GM06990 (cell line): ENCODE data around the gene MPZL3.

Experiments used
- DNase-seq: peaks from one replicate; pipeline ENCODE4 v3.0.0-alpha.2; 2011; ENCODE audit not compliant: insufficient read length; ENCODE audit errors: extremely low read depth
- H3K27me3 ChIP-seq: replicated peaks from 2 replicates; pipeline ENCODE4 v1.6.0; 2011; ENCODE audit warnings: low read length; ENCODE audit not compliant: control insufficient read depth, insufficient read depth
- H3K36me3 ChIP-seq: 2 replicates; pipeline ENCODE4 v1.5.1; 2011; ENCODE audit warnings: low read length; ENCODE audit not compliant: control insufficient read depth, insufficient read depth
- H3K4me3 ChIP-seq: replicated peaks from 2 replicates; pipeline ENCODE4 v1.5.1; 2011; ENCODE audit warnings: low read depth, mild to moderate bottlenecking, control low read depth, low read length
- TF ChIP-seq, protein P1 (sequence below): IDR thresholded peaks from 2 replicates; pipeline ENCODE4 v1.5.1; 2011; ENCODE audit warnings: low read length, control low read depth, mild to moderate bottlenecking, inconsistent platforms; ENCODE audit not compliant: insufficient read depth, poor library complexity, severe bottlenecking

MPZL3 gene

DNA sequence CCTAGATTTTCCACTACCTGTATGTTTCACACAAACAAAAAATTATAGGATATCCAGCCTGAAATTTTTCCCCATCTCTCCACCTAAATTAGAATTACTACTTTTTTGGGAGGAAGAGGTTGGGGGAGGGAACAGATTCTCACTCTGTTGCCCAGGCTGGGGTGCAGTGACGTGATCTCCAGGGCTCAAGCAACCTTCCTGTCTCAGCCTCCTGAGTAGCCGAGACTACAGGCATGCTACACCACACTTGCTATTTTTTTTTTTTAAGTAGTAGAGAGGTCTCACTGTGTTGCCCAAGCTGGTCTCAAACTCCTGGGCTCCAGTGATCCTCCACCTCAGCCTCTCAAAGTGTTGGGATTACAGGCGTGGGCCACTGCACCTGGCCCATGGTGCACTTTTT is 36.9 kb downstream of the MPZL3 start:
- no peaks in the 10 kb centered on the region for H3K36me3 ChIP-seq
- H3K4me3 ChIP-seq: no peak overlapping the region
- no peaks in the 10 kb centered on the region; the same call in 1 of the 2 replicates for H3K27me3 ChIP-seq
- TF ChIP-seq, protein P1, sequence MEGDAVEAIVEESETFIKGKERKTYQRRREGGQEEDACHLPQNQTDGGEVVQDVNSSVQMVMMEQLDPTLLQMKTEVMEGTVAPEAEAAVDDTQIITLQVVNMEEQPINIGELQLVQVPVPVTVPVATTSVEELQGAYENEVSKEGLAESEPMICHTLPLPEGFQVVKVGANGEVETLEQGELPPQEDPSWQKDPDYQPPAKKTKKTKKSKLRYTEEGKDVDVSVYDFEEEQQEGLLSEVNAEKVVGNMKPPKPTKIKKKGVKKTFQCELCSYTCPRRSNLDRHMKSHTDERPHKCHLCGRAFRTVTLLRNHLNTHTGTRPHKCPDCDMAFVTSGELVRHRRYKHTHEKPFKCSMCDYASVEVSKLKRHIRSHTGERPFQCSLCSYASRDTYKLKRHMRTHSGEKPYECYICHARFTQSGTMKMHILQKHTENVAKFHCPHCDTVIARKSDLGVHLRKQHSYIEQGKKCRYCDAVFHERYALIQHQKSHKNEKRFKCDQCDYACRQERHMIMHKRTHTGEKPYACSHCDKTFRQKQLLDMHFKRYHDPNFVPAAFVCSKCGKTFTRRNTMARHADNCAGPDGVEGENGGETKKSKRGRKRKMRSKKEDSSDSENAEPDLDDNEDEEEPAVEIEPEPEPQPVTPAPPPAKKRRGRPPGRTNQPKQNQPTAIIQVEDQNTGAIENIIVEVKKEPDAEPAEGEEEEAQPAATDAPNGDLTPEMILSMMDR: no peak
- DNase-seq: no peak

DNA sequence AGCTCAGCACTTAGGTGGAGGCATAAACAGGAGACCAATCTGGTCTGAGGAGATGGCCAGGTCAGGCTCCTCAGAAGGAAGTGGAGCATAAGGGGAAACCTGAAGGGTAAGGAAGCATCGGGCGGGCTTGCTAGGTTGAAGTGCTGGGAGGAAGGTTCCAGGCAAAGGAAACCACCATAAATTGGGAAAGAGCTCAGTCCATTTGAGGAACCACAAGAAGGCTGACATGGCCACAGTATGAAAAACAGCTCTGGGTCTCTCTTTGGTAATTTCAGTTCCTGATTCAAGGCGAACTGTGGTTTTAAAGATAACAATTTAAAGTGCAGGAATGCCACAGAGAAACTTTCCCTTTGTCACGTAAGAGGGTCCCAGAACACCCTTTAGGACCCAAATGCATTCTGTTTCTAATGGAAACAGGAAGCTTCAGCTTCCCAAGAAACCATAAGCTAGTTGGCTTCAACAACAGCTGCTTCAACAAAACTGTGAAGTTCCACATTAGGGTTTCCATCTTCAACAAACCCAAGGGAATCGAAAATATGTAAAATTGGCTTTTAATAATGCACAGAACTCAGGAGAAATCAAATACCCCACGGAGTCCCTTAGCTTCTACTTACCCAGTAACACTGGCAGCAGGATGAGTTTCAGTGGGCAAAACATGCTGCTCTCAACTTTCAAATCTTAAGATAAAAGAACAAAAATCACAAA is 37.8 kb downstream of the MPZL3 start:
- Histone ChIP-seq H3K27me3 (no peaks in the 10 kb centered on the region; the same call in 1 of the 2 replicates), H3K4me3 (no peak overlapping the region), H3K36me3 (no peaks in the 10 kb centered on the region)
- no peak for DNase-seq
- TF ChIP-seq, protein P1: no peak

DNA sequence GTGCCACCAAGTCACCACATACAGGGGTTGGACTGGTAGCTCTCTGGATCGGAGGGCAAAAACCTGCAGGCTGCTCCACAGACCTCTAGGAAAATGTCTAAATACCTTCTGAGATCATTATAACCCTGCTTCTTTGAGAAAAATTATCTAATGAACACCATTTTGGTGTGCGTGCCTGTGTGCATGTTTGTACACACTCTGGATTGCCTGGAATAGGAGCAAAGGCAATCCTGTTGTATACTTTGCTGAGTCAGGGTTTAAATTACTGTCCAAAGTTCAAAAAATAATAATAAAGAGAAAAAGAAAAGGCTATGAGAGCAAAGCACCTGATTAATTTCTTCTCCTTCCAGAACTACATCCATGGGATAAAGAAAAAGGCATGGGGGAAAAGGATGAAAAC is 38.4 kb downstream of the MPZL3 start:
- TF ChIP-seq, protein P1: no peak
- Histone ChIP-seq H3K27me3 (no peaks in the 10 kb centered on the region; the same call in 1 of the 2 replicates), H3K36me3 (no peaks in the 10 kb centered on the region), H3K4me3 (no peak overlapping the region)
- no peak for DNase-seq

DNA sequence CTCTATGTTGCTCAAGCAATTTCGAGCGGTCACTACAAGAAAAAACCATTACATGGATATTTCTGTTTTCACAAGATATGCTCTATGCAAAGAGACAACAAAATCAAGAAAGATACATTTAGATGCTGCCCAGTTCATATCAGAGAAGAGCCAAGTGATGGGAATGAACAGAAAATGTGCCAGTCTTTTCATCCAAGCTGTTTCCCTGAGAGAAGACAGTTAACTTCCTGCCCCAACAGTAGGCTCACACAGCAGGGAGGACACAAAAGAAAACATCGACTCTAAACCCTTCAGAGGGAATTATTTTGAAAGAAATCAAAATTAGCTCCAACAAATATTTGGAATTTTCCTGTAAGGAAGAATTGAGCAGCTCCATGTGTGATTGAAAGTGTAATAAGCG is 39.0 kb downstream of the MPZL3 start:
- H3K36me3 ChIP-seq: no peaks in the 10 kb centered on the region
- DNase-seq: no peak
- no peaks in the 10 kb centered on the region; the same call in 1 of the 2 replicates for H3K27me3 ChIP-seq
- no peak overlapping the region for H3K4me3 ChIP-seq
- TF ChIP-seq, protein P1: no peak

DNA sequence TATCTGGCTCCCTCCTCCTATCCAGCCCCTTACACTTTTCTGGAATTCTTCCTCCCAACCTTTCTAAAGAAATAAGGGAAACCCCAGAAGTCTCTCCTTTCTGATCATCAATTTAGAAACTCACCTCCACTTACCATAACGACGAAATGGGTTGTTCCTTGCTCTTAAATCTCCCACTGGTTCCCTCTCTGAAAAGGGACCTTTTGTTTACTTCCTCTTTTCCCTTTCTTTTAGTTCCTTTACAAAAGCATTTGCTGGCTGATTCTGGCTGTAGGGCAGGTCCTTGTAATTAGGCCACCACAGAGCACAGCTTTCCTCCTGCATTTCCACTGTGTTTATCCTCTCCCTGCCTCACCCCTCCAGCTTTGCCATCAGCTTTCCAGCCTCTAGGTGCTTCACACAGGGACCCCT is 39.4 kb downstream of the MPZL3 start:
- no peak for DNase-seq
- H3K36me3 ChIP-seq: no peaks in the 10 kb centered on the region
- H3K4me3 ChIP-seq: no peak overlapping the region
- TF ChIP-seq, protein P1: no peak
- H3K27me3 ChIP-seq: no peaks in the 10 kb centered on the region; the same call in 1 of the 2 replicates
